Gastroesophageal sphincter (tissue), 3 donors: ENCODE data around the gene CECR2.

ENCODE experiments used
- EP300 ChIP-seq: sonication (generic); formaldehyde crosslinking; IDR thresholded peaks from one replicate; pipeline ENCODE4 v1.6.1; 2017; ENCODE audit warnings: antibody characterized with exemption, mild to moderate bottlenecking
- POLR2A ChIP-seq, 2 donors: fragments of 450-650 bp; IDR thresholded peaks; one replicate each; pipeline ENCODE4 v1.6.1; 2017; ENCODE audit warnings: antibody characterized with exemption in 2 of 2, mild to moderate bottlenecking in 2 of 2, moderate library complexity in 1 of 2
- TF ChIP-seq, protein P1 (sequence below), 4 experiments: fragments of 200-600 bp in 2 of 4; fragments of 450-650 bp in 2 of 4; sonication (generic) in 1 of 4; IDR thresholded peaks; one replicate each; pipeline ENCODE4 v1.5.1; 2017 to 2019; ENCODE audit warnings: antibody characterized with exemption in 4 of 4, mild to moderate bottlenecking in 2 of 4, moderate library complexity in 2 of 4

DNA sequence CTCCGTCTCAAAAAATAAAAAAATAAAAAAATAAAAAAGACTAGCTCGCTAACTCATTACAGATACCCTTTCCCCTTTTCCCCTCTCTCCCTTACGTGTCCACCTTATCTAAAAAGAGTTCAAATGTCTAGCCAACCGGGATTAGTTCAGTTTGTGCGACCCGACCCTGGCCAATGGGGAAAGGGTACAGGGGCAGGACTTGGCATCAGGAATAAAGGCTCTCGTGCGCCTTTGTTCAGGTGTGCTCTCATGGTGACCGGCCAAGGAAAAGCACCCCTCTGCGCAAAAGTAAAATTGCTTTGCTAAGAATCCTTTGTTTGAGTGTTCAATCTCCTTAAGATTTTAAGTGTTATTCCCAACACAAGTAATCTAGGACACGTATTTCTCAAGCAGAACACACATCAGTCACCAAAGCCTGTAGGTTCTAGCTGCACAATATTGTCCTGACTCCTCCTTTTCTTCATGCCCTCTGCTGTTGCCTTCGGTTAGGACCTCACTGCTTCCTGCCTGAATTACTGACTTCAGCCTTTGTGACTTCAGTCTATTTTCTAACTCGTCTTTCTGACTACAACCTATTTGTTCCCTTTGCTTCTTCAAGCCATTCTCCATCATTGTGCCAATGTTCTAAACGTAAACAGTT lies 20.7 kb upstream of the CECR2 start:
- TF ChIP-seq POLR2A (IDR thresholded peaks at IDR 0.05), result no peak
- TF ChIP-seq, protein P1, sequence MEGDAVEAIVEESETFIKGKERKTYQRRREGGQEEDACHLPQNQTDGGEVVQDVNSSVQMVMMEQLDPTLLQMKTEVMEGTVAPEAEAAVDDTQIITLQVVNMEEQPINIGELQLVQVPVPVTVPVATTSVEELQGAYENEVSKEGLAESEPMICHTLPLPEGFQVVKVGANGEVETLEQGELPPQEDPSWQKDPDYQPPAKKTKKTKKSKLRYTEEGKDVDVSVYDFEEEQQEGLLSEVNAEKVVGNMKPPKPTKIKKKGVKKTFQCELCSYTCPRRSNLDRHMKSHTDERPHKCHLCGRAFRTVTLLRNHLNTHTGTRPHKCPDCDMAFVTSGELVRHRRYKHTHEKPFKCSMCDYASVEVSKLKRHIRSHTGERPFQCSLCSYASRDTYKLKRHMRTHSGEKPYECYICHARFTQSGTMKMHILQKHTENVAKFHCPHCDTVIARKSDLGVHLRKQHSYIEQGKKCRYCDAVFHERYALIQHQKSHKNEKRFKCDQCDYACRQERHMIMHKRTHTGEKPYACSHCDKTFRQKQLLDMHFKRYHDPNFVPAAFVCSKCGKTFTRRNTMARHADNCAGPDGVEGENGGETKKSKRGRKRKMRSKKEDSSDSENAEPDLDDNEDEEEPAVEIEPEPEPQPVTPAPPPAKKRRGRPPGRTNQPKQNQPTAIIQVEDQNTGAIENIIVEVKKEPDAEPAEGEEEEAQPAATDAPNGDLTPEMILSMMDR (IDR thresholded peaks at IDR 0.05), result no peak
- TF ChIP-seq EP300, result no peak
